Activated CD8-positive, alpha-beta T cell treated with anti-CD3 and anti-CD28 coated beads, Interleukin-2, amount 10 ng/mL, durations not matched to agents 7 days and 5 days (primary cell): ENCODE measurements around the gene LIF. TPM values are rescaled to one million over a fixed set of nuclear protein-coding genes. Genes with fewer than 3 reads are reported as not detected.
"Not testable (repeated sequence)": the region's sequence is repeated elsewhere in the genome, so short reads cannot be mapped to it uniquely, and the experiment has no call there.

Source experiments
- ATAC-seq: fragments of 150-1000 bp; cut with Tn5 transposase; one replicate; pipeline ENCODE4 v1.10.0; 2021; ENCODE audit warnings: moderate library complexity
- CTCF ChIA-PET: fragments of 350-600 bp; sonication (Branson Sonifier 250); formaldehyde crosslinking; loops from one replicate; lab custom pipeline; 2021; ENCODE audit warnings: antibody characterized with exemption; lab: Charles Lee
- POLR2A ChIA-PET: fragments of 350-600 bp; sonication (Branson Sonifier 250); formaldehyde crosslinking; loops from one replicate; lab custom pipeline; 2021; ENCODE audit warnings: antibody characterized with exemption; lab: Charles Lee
- DNase-seq: peaks from one replicate; pipeline ENCODE4 v3.0.0-alpha.2; 2020
- H3K27ac Mint-ChIP-seq: one replicate; pipeline ENCODE4 v1.8.0; 2021; ENCODE audit warnings: mild to moderate bottlenecking, mixed read lengths
- H3K27me3 Mint-ChIP-seq: one replicate; pipeline ENCODE4 v1.8.0; 2021; ENCODE audit warnings: low read depth, mixed read lengths
- H3K36me3 Mint-ChIP-seq: one replicate; pipeline ENCODE4 v1.8.0; 2021; ENCODE audit warnings: low read depth, mixed read lengths
- H3K4me1 Mint-ChIP-seq: one replicate; pipeline ENCODE4 v1.8.0; 2021; ENCODE audit warnings: low read depth, mixed read lengths
- H3K4me3 Mint-ChIP-seq: one replicate; pipeline ENCODE4 v1.8.0; 2021; ENCODE audit warnings: mild to moderate bottlenecking, mixed read lengths
- H3K9me3 Mint-ChIP-seq: one replicate; pipeline ENCODE4 v1.8.0; 2022; ENCODE audit warnings: mixed read lengths; ENCODE audit not compliant: insufficient read depth
- total RNA-seq, 2 experiments: library from RNA; stranded (reverse); gene quantifications; one replicate each; pipeline ENCODE4 v1.2.3, GENCODE V29; 2021

Gene LIF
- total RNA-seq, 2 experiments from 2014 or later = 532 to 569 TPM

DNA sequence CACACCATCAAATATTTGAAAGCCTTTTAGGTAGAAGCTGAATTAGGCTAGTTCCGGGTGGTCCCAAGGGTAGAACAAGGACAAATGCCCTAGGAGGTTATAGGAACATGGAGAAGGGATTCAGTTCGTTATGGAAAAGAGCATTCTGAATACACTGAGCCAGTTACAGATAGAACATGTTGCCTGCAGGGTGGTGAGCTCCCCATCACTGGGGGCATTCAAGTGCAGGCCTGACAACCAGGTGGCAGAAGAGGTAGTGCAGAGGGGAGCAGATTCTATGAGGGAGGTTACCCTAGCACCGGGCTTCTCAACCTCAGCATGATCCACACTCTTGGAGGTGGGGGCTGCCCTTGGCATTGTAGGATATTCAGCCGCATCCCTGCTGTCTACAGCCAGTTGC is 24.2 kb downstream of the LIF start:
- CTCF ChIA-PET = interaction anchor here (0.8 to 1.7 kb wide), 2 partner anchors 37 to 46 kb away, joined by 3 to 5 read pairs; no protein-coding TSS in a partner anchor
- H3K4me3 Mint-ChIP-seq = no peak overlapping the region
- peak overlapping the region; percentile 92 for H3K27ac Mint-ChIP-seq
- H3K9me3 Mint-ChIP-seq = no peaks in the 10 kb centered on the region
- ATAC-seq = no peak
- peaks cover 96% of the 10 kb centered on the region for H3K4me1 Mint-ChIP-seq
- peaks cover 8% of the 10 kb centered on the region for H3K36me3 Mint-ChIP-seq
- DNase-seq = no peak
- no peaks in the 10 kb centered on the region for H3K27me3 Mint-ChIP-seq
- POLR2A ChIA-PET = interaction anchor here (2.7 kb wide), 1 partner anchor 26 kb away, joined by 10 read pairs; no protein-coding TSS in a partner anchor

- Mint-ChIP-seq H3K4me3 (peak overlapping the region; percentile 53), H3K27ac (peak overlapping the region; percentile 92), H3K27me3 (no peaks in the 10 kb centered on the region), H3K36me3 (peaks cover 9% of the 10 kb centered on the region), H3K4me1 (peaks cover 94% of the 10 kb centered on the region), H3K9me3 (no peaks in the 10 kb centered on the region)
- CTCF ChIA-PET = interaction anchor here (0.5 to 2.4 kb wide), 11 partner anchors 16 to 908 kb away, joined by 3 to 25 read pairs (median 3); no protein-coding TSS in a partner anchor
- POLR2A ChIA-PET = interaction anchor here (0.6 to 2.7 kb wide), 13 partner anchors 15 to 1026 kb away, joined by 3 to 21 read pairs (median 6); partner anchors contain the start of gene LIF
- ATAC-seq = peak; percentile 82
- peak; percentile 92 for DNase-seq
Measured at GRCh38 chr22:30221121-30221992, 25.2 kb downstream of the LIF start.

DNA sequence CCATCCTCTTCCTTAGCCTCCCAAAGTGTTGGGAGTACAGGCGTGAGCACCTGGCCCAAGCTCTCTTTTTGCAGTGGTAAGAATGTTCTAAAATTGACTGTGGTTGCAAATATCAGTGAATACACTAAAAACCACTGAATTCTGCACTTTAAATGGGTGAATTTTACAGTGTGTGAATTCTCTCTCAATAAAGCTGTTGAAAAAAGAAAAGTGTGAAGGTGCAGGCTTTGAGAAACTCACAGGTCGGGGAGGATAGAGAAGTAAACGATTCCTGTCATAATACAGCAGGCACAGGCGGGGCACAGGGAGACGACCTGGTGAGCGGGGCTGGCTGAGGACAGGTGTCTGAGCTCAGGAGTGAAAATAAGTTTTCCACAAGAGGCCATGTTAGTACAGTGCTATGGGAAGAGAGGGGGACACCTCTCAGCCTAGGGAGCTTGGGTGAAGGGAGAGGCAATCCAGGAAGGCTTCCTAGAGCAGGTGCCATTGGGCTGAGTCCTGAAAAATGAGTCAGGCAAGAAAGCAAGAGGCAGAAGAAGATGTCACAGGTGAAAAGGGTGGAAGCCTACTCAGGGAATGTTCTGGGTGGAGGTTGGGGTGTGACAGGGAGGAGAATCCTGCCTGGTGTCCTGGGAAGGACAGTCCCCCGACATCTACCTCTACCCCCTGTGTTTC is 26.1 kb downstream of the LIF start:
- POLR2A ChIA-PET = interaction anchor here (0.7 to 2.7 kb wide), 12 partner anchors 14 to 102 kb away, joined by 3 to 21 read pairs (median 8); partner anchors contain the start of gene LIF
- peaks cover 94% of the 10 kb centered on the region for H3K4me1 Mint-ChIP-seq
- H3K27ac Mint-ChIP-seq = peak overlapping the region; percentile 92
- H3K9me3 Mint-ChIP-seq = no peaks in the 10 kb centered on the region
- H3K4me3 Mint-ChIP-seq = peak overlapping the region; percentile 53
- DNase-seq (no peak), ATAC-seq (no peak)
- H3K36me3 Mint-ChIP-seq = peaks cover 11% of the 10 kb centered on the region
- CTCF ChIA-PET = interaction anchor here (0.6 to 2.4 kb wide), 10 partner anchors 11 to 204 kb away, joined by 3 to 25 read pairs (median 4); partner anchors contain the start of gene MTFP1
- H3K27me3 Mint-ChIP-seq = no peaks in the 10 kb centered on the region

GRCh38 chr22:30219668-30220278 is 26.8 kb downstream of the LIF start:
- H3K27ac Mint-ChIP-seq = peak overlapping the region; percentile 92
- H3K27me3 Mint-ChIP-seq = no peaks in the 10 kb centered on the region
- POLR2A ChIA-PET = interaction anchor here (0.7 to 2.7 kb wide), 9 partner anchors 19 to 50 kb away, joined by 3 to 21 read pairs (median 10); partner anchors contain the start of gene LIF
- CTCF ChIA-PET = interaction anchor here (0.6 to 2.4 kb wide), 4 partner anchors 11 to 205 kb away, joined by 3 to 25 read pairs (median 3); partner anchors contain the start of gene MTFP1
- H3K4me3 Mint-ChIP-seq = no peak overlapping the region
- H3K36me3 Mint-ChIP-seq = peaks cover 8% of the 10 kb centered on the region
- H3K4me1 Mint-ChIP-seq = peaks cover 94% of the 10 kb centered on the region
- H3K9me3 Mint-ChIP-seq = no peaks in the 10 kb centered on the region
- no peak for DNase-seq
- ATAC-seq = no peak

- H3K27me3 Mint-ChIP-seq = no peaks in the 10 kb centered on the region
- H3K4me1 Mint-ChIP-seq = peaks cover 94% of the 10 kb centered on the region
- no peaks in the 10 kb centered on the region for H3K9me3 Mint-ChIP-seq
- no peak overlapping the region for H3K4me3 Mint-ChIP-seq
- H3K36me3 Mint-ChIP-seq = peaks cover 8% of the 10 kb centered on the region
- DNase-seq = no peak
- no peak for ATAC-seq
- ChIA-PET POLR2A (no interaction called here), CTCF (no interaction called here)
- H3K27ac Mint-ChIP-seq = peak overlapping the region; percentile 92
Measured at GRCh38 chr22:30219049-30219654, 27.4 kb downstream of the LIF start.

DNA sequence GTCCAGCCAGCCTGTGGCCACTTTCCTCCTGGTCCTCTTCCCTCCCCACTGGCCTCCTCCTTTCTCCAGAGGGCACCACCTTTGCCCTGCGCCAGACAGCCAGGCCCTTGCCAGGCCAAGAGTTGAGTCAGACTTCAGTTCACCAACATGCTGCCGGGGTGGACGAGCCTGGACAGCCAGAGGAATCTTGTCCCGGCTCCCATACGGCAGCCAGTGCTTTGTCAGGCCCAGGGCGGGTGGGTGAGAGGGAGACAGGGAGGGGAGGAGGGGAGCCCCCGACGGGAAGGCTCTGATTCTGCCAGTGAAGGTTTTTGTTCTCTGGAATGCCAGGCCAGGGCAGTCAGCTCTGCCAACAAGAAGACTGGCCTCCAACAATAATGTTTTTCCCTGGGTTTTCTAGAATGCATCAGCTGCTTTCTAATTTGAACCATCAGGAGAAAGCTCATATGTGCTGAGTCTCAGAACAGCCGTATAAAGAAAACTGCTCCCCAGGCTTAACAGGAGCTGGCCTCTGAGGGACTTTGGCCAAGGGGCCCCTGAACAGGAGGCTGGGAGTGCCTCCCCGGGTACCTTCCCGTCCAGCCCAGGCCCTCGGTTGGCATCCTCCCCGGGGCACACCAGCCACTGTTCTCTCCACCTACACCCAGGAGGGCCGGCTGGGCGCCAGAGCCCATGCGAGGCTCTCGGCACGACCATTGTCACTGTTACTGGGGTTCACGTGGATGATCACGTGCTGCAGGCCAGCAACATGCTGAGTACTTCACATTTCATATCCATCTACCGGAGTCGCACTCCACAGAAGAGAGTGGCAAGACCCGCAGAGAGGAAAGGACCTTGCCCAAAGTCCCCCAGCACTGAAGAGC is 28.6 kb downstream of the LIF start:
- ATAC-seq (no peak), DNase-seq (no peak)
- CTCF ChIA-PET = no interaction called here
- H3K27ac Mint-ChIP-seq = peak overlapping the region; percentile 78
- no peak overlapping the region for H3K4me3 Mint-ChIP-seq
- POLR2A ChIA-PET = no interaction called here
- H3K4me1 Mint-ChIP-seq = peaks cover 93% of the 10 kb centered on the region
- peaks cover 8% of the 10 kb centered on the region for H3K36me3 Mint-ChIP-seq
- H3K27me3 Mint-ChIP-seq = no peaks in the 10 kb centered on the region
- H3K9me3 Mint-ChIP-seq = no peaks in the 10 kb centered on the region

DNA sequence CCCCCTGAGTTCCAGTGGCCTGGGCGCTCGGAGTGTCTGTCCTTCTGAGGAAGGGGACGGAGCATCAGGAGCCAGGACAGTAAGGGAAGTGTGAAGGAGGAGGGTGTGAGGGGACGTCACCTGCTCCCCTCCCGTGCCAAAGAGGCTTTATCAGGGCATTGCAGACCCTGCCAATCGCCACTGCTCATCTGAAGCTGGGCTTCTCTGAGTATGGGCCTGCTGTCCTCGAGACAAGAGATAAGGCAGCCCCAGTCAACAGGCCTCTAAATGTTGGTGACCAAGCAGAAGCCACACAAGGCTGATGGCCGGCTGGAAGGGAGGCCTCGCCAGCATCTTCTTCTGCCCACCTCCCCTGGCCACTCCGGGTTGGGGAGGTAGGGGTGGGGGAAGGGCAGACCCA is 29.8 kb downstream of the LIF start:
- Mint-ChIP-seq H3K4me3 (no peak overlapping the region), H3K36me3 (peaks cover 8% of the 10 kb centered on the region), H3K9me3 (no peaks in the 10 kb centered on the region), H3K4me1 (peaks cover 92% of the 10 kb centered on the region), H3K27me3 (no peaks in the 10 kb centered on the region), H3K27ac (peak overlapping the region; percentile 67)
- DNase-seq = no peak
- ChIA-PET CTCF (no interaction called here), POLR2A (no interaction called here)
- ATAC-seq = no peak

DNA sequence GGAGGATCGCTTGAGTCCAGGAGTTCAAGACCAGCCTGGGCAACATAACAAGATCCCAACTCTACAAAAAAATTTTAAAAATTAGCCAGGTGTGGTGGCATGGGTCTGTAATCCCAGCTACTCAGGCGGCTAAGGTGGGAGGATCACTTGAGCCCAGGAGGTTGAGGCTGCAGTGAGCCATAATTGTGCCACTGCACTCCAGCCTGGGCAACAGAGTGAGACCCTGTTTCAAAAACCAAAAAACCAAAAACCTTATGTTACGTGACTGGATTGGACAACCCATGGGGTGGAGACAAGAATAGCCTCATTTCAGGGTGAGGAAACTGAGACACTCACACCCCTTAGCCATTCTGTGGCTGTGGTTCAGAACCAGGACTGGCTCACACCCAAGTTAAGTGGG is 30.3 kb downstream of the LIF start:
- H3K9me3 Mint-ChIP-seq = not testable (repeated sequence)

GRCh38 chr22:30214703-30215407 is 31.7 kb downstream of the LIF start:
- H3K27ac Mint-ChIP-seq = peak overlapping the region; percentile 81
- H3K9me3 Mint-ChIP-seq = no peaks in the 10 kb centered on the region
- ChIA-PET POLR2A (interaction anchor here (0.6 to 1.7 kb wide), 4 partner anchors 11 to 178 kb away, joined by 3 to 6 read pairs (median 4); no protein-coding TSS in a partner anchor), CTCF (interaction anchor here (0.7 to 1.6 kb wide), 5 partner anchors 10 to 107 kb away, joined by 3 to 7 read pairs (median 4); no protein-coding TSS in a partner anchor)
- H3K4me3 Mint-ChIP-seq = no peak overlapping the region
- ATAC-seq (peak; percentile 28), DNase-seq (peak; percentile 35)
- peaks cover 6% of the 10 kb centered on the region for H3K36me3 Mint-ChIP-seq
- H3K4me1 Mint-ChIP-seq = peaks cover 90% of the 10 kb centered on the region
- H3K27me3 Mint-ChIP-seq = no peaks in the 10 kb centered on the region

More for the DNA sequence above, 30.3 kb downstream of the LIF start:
- H3K4me3 Mint-ChIP-seq, POLR2A ChIA-PET, DNase-seq, CTCF ChIA-PET, H3K27me3 Mint-ChIP-seq, H3K36me3 Mint-ChIP-seq, ATAC-seq: not testable (repeated sequence)
- Mint-ChIP-seq H3K4me1 (peaks cover 92% of the 10 kb centered on the region), H3K27ac (peak overlapping the region; percentile 81)

DNA sequence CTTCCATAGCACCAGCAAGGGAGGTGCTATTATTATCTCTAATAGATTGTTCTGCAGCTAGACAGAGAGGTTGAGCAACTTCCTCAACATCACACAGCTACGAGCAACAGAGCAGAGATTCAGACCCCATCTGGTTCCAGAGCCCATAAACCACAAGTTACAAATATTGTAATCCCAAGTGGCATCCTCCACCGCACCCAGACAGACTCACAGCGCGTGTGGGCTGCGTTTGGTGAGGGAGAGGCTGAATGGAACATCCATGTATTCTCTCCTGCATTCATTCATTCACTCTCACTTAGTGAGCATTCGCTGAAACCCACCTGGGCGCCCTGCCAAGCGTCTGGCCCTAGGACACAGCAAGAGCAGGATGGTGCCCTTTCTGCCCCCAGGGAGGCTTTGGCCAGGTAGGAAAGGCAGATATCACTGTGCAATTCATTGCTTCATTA is 33.5 kb downstream of the LIF start:
- ChIA-PET CTCF (interaction anchor here (0.9 kb wide), 1 partner anchor 27 kb away, joined by 3 read pairs; no protein-coding TSS in a partner anchor), POLR2A (no interaction called here)
- Mint-ChIP-seq H3K4me3 (no peak overlapping the region), H3K4me1 (peaks cover 94% of the 10 kb centered on the region), H3K36me3 (peaks cover 6% of the 10 kb centered on the region), H3K27me3 (no peaks in the 10 kb centered on the region), H3K27ac (peak overlapping the region; percentile 76), H3K9me3 (no peaks in the 10 kb centered on the region)
- ATAC-seq (no peak), DNase-seq (no peak)
